Measurements from ENCODE around the gene MUC6.

GRCh38 chr11:1025410-1026162, 10.9 kb downstream of the MUC6 start:
- TF ChIP-seq FOXA1 (IDR thresholded peaks at IDR 0.05) (no peak), NFRKB (IDR thresholded peaks at IDR 0.05) (no peak), ELF4 (IDR thresholded peaks at IDR 0.05) (no peak), BHLHE40 (IDR thresholded peaks at IDR 0.05; ENCODE audit: borderline replicate concordance) (no peak), FOXM1 (IDR thresholded peaks at IDR 0.05; ENCODE audit: borderline replicate concordance) (no peak), TARDBP (IDR thresholded peaks at IDR 0.05) (no peak), ARNT (IDR thresholded peaks at IDR 0.05) (no peak), L3MBTL2 (conservative IDR thresholded peaks at IDR 0.05) (no peak), PKNOX1 (IDR thresholded peaks at IDR 0.05) (no peak), FOXK2 (IDR thresholded peaks at IDR 0.05) (no peak), SUZ12 (IDR thresholded peaks at IDR 0.05) (no peak), HDGF (IDR thresholded peaks at IDR 0.05; ENCODE audit: borderline replicate concordance) (no peak), ZNF384 (IDR thresholded peaks at IDR 0.05) (no peak), SP1 (IDR thresholded peaks at IDR 0.05) (no peak)

All from HEK293T (cell line).